Mucosa of descending colon (tissue), 3 donors: ENCODE data around the gene ALDH1L1. TPM values are rescaled to one million over a fixed set of nuclear protein-coding genes. Genes with fewer than 3 reads are reported as not detected.

ENCODE experiments used
- ATAC-seq: fragments of 200-7000 bp; cut with Tn5 transposase; one replicate; pipeline ENCODE4 v1.9.1; 2020; ENCODE audit warnings: mild to moderate bottlenecking, moderate library complexity
- DNase-seq, 3 donors: peaks; one replicate each; pipeline ENCODE4 v3.0.0-alpha.2; 2020
- H3K36me3 ChIP-seq: fragments of 200-600 bp; one replicate; pipeline ENCODE4 v1.8.0; 2021; ENCODE audit warnings: low read depth, mild to moderate bottlenecking
- H3K4me1 ChIP-seq: fragments of 200-600 bp; one replicate; pipeline ENCODE4 v1.8.0; 2021; ENCODE audit warnings: low read depth, mild to moderate bottlenecking
- H3K4me3 ChIP-seq: fragments of 200-600 bp; one replicate; pipeline ENCODE4 v1.8.0; 2021; ENCODE audit warnings: mild to moderate bottlenecking
- H3K9me3 ChIP-seq: fragments of 200-600 bp; one replicate; pipeline ENCODE4 v1.8.0; 2021; ENCODE audit warnings: mild to moderate bottlenecking
- intact Hi-C, 2 donors: fragments of 100-400 bp; cut with DNase I in 1 of 2; cut with micrococcal nuclease in 1 of 2; formaldehyde crosslinking; loops; one replicate each; pipeline versions ENCODE4 v1.11.0 to v1.11.1; 2022; cut with DNase I, micrococcal nuclease
- total RNA-seq, 3 donors: library from RNA; stranded (reverse); fragmentation: NEBNext Ultra II Directional in 2 of 3; extraction: Animal tissue kit (Norgen Biotek cat#: 25700) in 2 of 3; gene quantifications; one replicate each; pipeline versions ENCODE4 v1.2.1 to v1.2.4, GENCODE V29; 2021 to 2023
- TF ChIP-seq, protein P1 (sequence below): fragments of 200-600 bp; IDR thresholded peaks from one replicate; pipeline ENCODE4 v1.8.0; 2022; ENCODE audit warnings: antibody characterized with exemption, mild to moderate bottlenecking
- donor health status: DM: no; HTN: no; CAD: no; lungs with moderate emphysema.
- donor health status: DM: no; HTN: no; CAD: no.
- donor health status: DM: no; HTN: yes; CAD: no.

The ALDH1L1 gene
- total RNA-seq, 3 donors from 2014 or later = 14.3 to 27.4 (median 15.0) TPM

DNA sequence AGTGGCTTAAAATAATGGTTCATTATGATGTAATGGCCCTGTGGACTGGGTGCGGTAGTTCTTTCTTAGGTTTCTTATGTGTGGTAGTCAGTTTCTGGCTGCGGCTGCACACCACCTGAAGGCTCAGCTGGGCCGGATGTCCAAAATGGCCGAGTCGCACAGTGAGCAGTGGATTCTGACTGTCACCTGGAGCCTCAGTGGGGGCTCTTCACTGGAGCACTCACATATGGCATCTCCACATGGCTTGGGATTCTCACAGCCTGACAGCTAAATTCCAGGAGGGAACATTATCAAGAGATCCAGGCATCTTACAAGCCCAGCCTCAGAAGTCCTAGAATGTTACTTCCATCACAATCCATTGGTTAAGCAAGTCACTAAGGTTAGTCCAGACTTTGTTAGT is 26.8 kb upstream of the ALDH1L1 start:
- no peaks in the 10 kb centered on the region for H3K9me3 ChIP-seq
- DNase-seq (no peak), ATAC-seq (no peak)
- TF ChIP-seq, protein P1, sequence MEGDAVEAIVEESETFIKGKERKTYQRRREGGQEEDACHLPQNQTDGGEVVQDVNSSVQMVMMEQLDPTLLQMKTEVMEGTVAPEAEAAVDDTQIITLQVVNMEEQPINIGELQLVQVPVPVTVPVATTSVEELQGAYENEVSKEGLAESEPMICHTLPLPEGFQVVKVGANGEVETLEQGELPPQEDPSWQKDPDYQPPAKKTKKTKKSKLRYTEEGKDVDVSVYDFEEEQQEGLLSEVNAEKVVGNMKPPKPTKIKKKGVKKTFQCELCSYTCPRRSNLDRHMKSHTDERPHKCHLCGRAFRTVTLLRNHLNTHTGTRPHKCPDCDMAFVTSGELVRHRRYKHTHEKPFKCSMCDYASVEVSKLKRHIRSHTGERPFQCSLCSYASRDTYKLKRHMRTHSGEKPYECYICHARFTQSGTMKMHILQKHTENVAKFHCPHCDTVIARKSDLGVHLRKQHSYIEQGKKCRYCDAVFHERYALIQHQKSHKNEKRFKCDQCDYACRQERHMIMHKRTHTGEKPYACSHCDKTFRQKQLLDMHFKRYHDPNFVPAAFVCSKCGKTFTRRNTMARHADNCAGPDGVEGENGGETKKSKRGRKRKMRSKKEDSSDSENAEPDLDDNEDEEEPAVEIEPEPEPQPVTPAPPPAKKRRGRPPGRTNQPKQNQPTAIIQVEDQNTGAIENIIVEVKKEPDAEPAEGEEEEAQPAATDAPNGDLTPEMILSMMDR = no peak
- no peak overlapping the region for H3K4me3 ChIP-seq
- H3K36me3 ChIP-seq = no peaks in the 10 kb centered on the region
- H3K4me1 ChIP-seq = peaks cover 7% of the 10 kb centered on the region
- intact Hi-C loops = no loop called here

DNA sequence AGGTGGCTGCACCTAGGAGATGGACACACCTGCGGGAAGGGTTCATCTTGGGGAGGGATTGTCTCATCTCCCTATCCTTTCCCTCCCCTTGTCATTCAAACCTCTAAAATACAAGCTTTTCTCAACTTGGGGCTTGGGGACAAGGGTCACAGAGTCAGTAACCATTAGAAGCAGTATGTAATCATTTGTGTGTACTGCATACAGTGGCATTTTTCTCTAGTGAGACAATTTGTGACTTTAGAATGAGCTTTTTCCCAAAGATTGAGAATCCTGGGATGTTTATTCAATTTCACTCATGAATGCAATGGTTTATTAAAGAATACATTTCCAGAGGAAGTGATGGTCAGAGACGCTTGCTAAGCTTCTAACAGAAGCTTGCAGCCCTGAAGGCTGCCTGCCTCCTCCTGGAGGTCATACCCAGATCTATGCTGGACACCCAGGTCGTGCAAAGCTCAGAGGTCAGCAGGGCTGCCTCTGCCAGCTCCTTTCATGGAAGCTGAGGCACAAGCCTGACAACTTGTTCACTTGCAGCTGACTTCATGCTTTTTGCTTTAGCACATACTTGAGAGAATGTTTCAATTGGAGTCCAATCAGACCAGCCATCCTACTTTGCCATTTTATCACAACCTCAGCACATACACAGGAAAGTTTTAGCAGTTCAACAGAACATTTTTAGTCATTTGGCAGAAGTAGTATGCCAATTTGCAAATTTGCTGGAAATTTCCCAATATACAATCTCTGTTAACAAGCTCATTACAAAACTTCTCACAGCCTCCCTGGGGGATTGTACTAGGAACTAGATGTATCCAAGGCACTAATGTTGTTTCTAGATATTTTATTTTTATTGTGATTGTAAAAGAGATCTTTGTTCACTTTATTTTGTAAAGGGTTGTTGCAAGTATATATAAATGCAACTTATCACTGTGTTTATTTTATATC is 25.6 kb upstream of the ALDH1L1 start:
- ATAC-seq (no peak), DNase-seq (no peak)
- Histone ChIP-seq H3K36me3 (no peaks in the 10 kb centered on the region), H3K4me1 (peaks cover 7% of the 10 kb centered on the region), H3K9me3 (no peaks in the 10 kb centered on the region), H3K4me3 (no peak overlapping the region)
- intact Hi-C loops = no loop called here
- TF ChIP-seq, protein P1 = no peak

DNA sequence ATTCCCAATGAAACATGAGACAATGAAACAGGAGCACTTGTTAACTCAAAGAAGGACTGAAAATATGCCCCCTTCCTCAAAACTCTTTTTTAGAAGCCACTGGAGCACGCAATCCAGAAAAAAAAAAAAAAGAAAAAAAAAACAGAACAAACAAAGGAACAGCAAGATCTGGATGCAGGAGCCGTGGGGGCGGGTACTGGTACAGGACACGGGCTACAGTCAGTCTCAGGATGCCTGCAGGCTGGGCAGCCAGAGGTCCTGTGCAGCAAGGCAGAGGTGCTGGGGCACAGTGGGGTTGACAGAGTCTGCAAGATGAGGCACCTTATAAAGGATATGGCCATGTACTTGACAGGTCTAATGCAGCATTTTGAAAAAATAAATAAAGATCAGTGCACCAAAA is 22.3 kb upstream of the ALDH1L1 start:
- no peak for ATAC-seq
- no peaks in the 10 kb centered on the region for H3K4me1 ChIP-seq
- H3K4me3 ChIP-seq = no peak overlapping the region
- DNase-seq = no peak
- intact Hi-C loops = no loop called here
- no peaks in the 10 kb centered on the region for H3K9me3 ChIP-seq
- TF ChIP-seq, protein P1 = no peak
- no peaks in the 10 kb centered on the region for H3K36me3 ChIP-seq

DNA sequence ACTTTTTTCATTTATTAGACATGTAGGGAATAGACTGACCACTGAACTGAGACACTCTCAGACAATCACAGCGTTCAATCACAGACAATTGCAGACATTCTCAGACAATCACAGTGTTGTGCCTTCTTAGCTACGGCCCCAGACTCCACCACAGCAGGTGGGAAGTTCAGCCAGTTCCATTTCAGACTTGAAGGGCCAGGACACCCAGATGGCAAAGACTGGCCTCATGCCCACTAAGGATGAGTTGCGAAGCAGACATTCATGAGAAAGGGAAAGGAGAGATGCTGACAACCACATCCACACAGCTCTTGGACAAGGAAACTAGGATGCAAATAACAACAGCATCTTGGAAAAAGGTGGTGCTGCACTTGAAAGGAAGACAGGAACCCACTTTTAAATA is 21.9 kb upstream of the ALDH1L1 start:
- Histone ChIP-seq H3K4me1 (no peaks in the 10 kb centered on the region), H3K36me3 (no peaks in the 10 kb centered on the region), H3K4me3 (no peak overlapping the region), H3K9me3 (no peaks in the 10 kb centered on the region)
- ATAC-seq (no peak), DNase-seq (no peak)
- TF ChIP-seq, protein P1 = no peak
- intact Hi-C loops = no loop called here

DNA sequence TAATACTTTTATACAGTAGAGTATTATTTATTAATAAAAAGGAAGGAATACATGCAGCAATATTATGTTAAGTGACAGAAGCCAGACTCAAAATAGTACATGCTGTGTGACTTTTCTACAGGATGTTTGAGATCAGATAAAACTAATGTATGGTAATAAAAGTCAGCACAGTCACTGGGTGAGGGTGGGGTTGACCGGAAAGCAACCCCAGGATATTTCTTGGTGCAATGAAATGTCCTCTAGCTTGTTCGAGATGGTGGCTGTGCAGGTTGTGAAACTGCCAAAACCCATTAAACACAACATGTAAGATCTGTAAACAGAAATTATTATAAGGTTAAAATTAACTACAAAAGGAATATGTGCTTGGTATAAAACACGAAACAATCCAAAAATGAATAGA is 20.8 kb upstream of the ALDH1L1 start:
- DNase-seq (no peak), ATAC-seq (peak; percentile 72)
- TF ChIP-seq, protein P1 = no peak
- Histone ChIP-seq H3K4me3 (no peak overlapping the region), H3K36me3 (no peaks in the 10 kb centered on the region), H3K9me3 (no peaks in the 10 kb centered on the region), H3K4me1 (no peaks in the 10 kb centered on the region)
- intact Hi-C loops = no loop called here
